NCI-H2081 (cell line): ENCODE results near the gene TIMM50.
A peak's percentile ranks its signal among the peaks of the same experiment; 100 is the strongest.
"Not testable (repeated sequence)": the region's sequence is repeated elsewhere in the genome, so short reads cannot be mapped to it uniquely, and the experiment has no call there.

Experiments used
- DNase-seq, 2 experiments: peaks; one replicate each; lab custom pipeline; 2025; lab: John Stamatoyannopoulos, UW

Gene TIMM50

DNA sequence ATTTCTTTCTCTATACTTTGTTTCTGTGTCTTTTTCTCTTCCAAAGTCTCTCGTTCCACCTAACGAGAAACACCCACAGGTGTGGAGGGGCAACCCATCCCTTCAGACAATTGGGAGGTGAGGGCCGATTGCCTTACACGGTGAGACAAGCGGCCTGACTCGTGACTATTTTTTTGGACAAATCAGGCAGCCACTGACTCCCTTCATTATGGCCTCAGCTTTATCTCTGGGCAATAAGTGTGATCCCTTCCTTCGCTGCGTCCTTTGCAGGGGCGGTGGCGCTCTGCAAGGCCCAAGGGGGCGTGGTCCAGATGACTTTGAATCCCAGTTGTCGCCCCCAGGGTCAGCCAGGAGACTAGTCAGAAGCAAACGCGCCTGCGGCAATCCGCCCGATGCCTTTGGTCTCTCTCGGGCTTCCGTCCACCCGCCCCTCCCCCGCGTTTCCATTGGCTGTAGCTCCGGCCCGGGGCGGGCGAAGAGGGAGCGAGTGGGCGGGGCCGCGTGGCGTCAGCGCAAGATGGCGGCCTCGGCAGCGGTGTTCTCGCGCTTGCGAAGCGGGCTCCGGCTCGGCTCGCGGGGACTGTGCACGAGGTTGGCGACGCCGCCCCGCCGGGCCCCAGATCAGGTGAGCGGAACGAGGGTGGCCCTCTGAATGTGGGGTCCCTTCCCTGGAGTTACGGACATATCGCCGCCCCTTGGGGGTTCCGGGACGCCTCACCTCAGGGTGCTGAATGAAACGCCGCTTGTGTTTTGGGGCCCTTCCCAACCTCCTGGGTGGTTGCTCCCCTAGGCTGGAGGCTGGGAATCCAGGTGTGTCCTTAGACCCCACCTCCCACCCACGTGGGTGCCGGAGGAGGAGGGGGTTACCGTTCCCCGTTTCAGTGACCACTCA is at the start of gene TIMM50:
Gene TIMM50, plus strand, starts transcription at position 502 of the 892 bp plus-strand sequence. Its CDS starts 16 bp downstream, at position 518.
- DNase-seq, result peak; percentile 94 to 96

DNA sequence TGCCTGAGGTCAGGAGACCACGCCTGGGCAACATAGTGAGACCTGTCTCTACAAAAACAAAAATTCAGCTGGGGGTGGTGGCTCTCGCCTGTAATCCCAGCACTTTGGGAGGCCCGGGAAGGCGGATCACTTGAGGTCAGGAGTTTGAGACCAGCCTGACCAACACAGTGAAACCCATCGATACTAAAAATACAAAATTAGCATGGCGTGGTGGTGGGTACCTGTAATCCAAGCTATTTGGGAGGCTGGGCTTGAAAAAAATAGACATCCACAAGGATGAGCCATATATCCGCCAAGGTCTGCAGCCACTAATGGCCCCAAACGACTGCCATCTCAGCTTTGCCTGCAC is 48.0 kb upstream of the TIMM50 start:
- DNase-seq, result no peak

DNA sequence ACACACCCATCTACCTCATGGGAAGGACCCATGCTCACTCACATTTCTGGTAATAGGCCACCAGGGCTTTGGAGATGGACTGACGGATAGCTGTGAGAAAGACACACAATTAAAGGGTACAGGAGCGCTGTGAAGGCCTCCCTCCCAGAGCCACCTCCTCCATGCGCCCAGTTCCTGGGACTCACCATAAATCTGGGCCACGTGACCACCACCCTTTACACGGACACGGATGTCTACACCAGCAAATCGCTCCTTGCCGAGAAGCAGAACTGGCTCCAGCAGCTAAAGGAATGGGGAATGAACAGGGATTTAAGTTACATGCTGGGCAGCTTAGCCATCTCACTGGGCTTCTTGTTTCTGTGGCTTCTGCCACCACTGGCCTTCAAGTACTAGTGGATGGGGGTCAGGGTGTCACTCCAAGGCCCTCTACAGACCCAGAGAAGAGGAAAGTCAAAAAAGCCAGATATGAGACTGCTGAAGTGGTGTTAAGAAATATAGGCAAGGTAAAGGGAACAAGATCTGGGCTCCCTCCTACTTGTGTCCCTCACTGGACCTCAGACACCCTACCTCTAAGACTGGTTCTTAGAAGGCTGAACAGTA is 47.1 kb upstream of the TIMM50 start:
- DNase-seq, result no peak

DNA sequence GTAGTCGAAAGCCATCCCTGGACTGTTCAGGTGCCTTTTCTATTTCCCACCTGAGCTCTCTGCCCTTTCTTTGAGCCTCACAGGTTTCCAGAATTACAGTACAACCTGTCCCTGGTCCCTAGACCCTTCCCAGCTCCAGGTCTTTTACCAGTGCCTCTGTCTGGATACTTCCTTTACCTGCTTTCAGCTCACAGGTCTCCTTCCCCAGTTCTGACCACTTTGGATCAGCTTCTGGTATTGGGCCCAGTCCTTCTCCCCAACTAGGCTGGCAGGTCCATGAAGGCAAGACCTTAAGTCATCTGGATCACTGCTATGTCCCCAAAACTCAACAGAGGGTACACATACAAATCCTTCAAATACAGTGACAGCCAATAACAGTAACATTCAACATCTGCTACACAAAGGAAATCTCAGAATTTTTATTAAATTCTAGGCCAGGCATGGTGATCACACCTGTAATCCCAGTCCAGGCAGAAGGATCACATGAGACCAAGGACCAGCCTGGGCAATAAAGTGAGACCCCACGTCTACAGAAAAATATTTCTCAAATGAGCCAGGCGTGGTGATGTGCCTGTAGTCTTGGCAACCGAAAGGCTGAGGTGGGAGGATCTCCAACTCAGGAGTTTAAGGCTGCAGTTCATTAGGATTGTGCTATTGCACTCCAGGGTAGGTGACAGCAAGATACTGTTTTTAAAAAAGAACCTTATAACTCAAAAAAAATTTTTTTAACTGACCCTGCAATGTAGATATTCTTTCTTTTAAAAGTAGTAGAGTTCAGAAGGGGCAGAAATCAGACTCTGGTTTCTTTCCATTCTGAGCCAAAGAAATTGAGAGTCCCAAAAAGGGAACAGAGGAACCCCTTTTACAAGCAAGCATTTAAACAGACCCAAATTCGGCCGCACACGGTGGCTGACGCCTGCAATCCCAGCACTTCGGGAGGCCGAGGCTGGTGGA is 46.2 kb upstream of the TIMM50 start:
- no peak for DNase-seq

DNA sequence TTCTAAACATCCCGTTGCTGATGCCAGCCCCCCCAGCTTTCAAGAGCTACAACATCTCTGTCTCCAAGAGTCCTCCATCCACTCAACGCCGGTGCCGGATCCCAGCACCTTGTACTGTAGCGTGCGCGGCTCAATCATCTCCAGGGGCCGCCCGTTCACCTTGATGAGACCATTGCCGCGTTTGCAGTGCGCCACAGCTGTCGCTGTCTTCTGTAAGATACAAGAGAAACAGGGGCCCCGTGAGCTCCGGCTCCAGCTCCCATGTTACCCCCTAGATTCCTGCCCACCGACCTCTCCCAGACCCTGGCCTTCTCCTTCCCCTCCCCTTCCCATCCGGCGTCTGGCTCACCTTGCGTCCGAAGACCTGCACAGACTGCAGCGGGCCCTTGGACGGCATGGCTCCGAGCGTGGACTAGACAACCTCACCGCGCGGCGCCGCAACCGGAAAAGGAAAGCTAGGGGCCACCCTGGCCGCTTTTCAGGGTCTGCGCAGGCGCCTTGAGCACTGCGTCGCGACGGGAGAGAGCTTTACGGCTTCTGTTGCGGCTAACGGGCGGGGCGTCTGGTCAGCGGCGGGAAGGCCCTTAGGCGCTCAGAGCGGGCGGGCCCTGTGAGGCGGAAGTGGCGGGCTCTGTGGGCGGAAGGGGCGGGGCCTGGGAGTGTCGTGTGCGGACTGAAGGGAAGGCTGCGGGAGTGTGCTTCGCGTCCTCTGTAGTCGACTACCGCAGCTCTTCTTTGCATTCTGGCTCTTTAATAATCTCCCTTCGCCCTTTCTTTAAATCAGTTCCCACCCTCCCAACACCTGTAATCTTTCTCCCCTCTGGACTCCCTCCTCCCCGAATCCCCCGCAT is 44.9 kb upstream of the TIMM50 start, which contains the start of gene RPS16:
Gene RPS16, minus strand, starts transcription at position 451 of the 851 bp plus-strand sequence. Its CDS starts 54 bp downstream, at position 397.
- peak; percentile 98 for DNase-seq

DNA sequence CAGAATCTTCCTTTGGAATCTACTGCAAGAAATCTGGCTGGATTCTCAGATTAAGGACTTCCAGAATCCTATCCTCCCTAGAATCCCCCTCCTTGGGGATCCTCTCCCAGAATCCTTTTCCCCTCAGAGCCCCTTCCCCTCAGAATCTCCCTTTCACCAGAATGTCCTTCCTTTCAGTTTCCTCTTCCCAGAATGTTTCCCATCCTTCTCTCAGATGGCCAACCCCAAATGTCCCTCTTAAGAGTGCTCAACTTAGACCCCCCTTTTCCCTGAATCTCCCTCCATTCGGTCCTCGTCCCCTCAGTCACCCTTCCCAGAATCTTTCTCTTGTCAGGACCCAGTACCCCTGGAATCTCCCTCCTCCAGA is 44.3 kb upstream of the TIMM50 start:
- DNase-seq, result no peak

DNA sequence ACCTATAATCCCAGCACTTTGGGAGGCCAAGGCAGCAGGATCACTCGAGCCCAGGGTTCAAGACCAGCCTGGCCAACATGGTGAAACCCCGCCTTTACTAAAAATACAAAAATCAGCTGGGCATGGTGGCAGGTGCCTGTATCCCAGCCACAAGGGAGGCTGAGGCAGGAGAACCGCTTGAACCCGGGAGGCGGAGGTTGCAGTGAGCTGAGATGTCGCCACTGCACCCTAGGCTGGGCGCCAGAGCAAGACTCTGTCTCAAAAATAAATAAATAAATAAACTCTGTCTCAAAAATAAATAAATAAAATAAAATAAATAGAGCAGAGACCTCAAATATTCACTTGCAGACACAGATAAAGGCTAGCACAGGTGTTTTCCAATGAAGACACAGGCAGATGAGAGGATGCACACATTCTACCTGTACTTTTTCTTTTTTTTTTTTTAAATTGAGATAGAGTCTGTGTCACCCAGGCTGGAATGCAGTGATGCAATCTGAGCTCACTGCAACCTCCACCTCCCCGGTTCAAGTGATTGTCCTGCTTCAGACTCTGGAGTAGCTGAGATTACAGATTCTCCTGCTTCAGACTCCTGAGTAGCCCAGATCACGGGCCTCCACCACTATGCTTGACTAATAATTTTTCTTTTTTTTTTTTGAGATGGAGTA is 42.2 kb upstream of the TIMM50 start:
- DNase-seq, result no peak

DNA sequence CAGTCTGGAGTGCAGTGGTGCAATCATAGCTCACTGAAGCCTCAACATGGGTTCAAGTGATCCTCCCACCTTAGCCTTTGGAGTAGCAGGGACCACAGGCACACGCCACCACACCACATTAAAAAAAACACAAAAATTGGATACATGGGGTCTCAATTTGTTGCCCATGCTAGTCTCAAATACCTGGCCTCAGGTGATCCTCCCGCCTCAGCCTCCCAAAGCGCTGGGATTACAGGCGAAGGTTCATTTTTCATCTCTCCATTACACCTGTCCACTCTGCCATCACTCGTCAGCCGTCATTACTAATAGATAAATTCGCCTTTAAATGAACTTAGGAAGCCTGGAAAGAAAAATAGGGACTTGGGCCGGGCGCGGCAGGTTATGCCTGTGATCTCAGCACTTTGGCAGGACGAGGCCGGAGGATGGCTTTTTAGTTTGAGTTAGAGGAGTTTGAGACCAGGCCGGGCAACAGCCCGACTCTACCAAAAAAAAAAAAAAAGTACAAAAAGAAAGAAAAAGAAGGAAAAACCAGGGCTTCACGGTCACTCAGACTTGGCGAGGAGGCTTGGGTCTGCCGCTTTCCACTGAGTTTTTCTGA is 35.9 kb upstream of the TIMM50 start:
- DNase-seq, result no peak

DNA sequence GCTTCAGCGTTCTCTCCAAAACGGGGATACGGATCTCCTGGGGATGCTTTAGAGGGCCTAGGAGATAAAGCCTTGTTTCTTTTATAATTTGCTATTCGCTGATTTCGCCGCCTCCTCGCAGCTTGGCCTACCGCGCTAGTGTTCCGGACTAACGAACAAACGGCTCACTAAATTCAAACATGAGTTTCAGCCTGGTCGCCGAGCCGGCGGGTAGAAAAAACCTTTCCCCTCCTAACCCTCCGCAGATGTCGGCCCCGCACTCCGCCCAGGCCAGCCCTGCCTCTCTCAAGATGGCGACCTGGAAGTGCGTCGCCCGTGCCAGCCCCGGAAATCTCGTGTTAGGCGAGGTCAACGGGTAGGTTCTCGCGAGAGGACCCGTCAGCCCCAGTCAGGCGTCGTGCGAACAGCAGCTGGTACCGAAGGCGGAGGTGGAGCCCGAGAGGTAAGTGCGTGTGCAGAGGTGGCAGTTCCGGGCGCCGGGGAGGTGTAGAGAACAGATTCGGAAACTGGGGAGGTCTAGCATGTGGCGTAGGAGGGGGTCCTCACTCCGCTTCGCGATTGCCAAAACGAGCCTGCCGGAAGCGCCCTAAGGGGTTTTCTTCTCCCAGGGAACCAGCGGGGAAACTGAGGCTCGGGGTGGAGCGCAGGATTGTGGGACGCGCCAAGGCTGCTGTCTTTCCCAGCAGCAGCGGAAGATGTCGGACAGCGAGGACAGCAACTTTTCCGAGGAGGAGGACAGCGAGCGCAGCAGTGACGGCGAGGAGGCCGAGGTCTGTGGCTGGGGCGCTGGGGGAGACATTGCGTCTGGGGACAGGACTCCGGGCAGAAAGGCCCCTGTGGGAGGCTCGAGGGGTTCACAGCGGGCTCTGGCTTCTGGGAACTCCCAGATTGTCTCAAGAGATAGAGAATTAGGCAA is 35.2 kb upstream of the TIMM50 start, which contains the start of gene SUPT5H:
Gene SUPT5H, plus strand, starts transcription at position 387 of the 916 bp plus-strand sequence. Its CDS starts 309 bp downstream, at position 696.
- peak; percentile 97 to 98 for DNase-seq

DNA sequence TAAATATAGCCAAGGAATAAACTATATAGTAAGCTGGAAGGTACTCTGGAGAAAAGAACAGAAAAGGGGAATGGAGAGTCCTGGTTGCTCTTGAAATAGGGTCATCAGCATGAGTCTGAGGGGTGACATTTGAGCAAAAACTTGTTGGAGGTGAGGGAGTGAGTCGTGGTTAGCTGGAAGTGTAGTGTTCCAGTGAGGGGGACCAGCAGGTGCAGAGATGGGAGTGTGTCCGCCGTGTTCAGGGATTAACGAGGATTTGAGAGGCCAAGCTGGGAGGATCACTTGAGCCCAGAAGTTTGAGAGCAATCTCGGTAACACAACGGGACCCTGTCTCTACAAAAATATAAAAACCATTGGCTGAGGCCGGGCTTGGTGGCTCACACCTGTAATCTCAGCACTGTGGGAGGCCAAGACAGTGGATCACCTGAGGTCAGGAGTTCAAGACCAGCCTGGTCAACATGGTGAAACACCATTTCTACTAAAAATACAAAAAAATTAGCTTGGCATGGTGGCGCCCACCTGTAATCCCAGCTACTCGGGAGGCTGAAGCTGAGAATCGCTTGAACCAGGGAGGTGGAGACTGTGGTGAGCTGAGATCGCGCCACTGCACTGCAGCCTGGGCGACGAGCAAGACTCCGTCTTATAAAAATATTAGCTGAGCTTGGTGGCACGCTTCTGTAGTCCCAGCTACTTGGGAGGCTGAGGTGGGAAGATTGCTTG is 34.1 kb upstream of the TIMM50 start:
- no peak for DNase-seq

DNA sequence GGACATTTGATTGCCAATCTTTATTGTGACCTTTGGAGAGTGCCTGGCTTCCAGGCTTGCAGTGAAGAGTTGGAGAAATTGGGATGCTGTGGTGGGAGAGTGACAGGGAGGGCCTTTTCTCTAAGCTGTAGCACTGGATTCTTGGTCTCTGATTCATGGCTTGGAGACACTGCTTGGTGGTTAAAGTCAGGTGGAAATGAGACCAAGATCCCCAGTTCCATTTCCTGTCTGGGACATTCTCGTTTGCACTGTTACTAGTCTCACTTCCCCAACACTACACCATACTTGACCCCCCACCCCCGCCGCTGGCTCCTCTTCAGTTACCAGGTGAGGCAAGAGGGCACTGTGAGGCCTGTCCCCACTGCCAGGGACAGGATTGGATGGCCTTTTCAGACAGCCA is 32.4 kb upstream of the TIMM50 start:
- no peak for DNase-seq

DNA sequence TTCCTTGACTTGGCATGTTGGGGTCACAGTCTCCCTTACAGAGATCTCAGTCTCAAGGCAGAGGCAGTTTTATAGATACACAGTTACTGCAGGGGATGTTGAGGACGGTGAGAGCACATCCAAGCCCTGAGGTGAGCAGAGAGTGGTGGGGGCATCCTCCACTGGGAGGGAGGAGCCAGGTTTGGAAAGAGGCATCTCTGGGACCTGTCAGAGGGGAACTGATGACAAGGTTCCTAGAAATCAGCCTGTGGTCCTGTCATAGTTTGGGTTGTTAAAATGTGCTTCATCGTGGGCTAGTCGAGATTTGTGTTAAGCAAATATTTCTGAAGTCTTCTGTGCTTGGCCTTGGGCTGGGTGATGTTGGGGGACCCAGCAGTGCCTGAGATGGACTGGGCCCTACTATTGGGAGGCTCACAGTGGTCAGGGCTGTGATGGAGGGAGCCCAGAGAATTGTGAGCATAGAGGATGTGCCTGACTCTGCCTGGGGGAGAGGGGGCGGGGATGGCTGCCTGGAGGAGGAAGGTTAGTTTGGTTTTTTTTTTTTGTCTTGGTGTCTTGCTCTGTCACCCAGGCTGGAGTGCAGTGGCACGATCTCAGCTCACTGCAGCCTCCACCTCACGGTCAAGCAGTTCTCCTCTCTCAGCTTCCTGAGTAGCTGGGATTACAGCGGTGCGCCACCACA is 31.4 kb upstream of the TIMM50 start:
- DNase-seq, result no peak

DNA sequence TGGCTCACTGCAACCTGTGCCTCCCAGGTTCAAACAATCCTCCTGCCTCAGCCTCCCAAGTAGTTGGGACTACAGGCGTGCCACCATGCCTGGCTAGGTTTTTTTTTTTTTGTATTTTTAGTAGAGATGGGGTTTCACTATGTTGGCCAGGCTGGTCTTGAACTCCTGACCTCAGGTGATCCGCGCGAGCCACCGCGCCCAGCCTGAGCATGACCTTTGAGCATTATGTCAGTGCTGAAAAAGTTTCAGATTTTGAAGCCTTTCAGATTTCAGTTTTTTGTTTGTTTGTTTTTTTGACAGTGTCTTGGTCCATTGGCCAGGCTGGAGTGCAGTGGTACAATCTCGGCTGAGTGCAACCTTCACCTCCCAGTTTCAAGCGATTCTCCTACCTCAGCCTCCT is 29.4 kb upstream of the TIMM50 start:
- DNase-seq, result not testable (repeated sequence)

DNA sequence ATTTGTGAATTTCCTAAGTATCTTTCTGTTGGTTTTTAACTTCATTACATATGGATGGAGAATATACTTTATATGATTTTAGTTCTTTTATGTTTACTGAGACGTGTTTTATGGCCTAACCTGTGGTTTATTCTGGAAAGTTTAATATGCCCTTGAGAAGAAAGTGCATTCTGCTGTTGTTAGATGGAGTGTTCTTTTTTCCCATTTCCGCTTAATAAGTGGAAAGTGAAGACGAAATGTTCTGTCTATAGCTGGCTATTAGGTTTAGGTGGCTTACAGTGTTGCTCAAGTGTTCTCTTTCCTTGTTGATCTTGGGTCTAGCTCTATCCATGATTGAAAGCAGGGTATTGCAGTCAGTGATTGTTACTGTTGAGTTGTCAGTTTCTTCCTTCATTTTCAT is 17.2 kb upstream of the TIMM50 start:
- no peak for DNase-seq

DNA sequence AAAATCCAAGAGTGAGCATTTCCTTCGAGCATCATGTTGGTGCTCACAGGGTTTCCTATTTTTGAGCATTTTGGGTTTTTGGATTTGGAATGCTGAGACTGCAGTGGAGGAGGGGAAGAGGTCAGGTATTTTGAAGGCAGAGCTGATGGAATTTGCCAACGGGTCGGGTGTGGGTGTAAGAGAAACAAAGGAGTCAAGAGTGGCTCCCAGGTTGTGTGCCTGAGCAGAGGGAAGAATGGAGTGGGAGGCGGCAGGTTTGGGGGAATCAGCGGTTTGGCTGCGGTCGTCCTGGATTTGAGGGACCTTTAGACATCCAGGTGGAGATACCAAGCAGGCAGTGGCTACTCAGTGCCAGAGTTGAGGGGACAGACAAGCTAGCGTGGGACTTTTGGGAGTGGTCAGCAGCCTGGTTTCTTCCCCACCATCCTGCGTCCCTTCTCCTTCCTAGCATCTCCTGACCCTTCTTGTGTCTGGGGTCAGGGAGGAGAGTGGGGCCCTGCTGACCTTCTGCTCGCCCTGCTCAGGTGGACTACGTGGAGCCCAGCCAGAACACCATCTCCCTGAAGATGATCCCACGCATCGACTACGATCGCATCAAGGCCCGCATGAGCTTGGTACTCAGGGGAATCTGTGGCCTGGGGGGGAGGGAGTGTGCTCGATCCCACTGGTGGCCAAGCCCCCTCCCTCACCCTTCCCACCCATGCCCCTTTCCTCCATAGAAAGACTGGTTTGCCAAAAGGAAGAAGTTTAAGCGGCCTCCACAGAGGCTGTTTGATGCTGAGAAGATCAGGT is 14.5 kb upstream of the TIMM50 start:
- no peak for DNase-seq

DNA sequence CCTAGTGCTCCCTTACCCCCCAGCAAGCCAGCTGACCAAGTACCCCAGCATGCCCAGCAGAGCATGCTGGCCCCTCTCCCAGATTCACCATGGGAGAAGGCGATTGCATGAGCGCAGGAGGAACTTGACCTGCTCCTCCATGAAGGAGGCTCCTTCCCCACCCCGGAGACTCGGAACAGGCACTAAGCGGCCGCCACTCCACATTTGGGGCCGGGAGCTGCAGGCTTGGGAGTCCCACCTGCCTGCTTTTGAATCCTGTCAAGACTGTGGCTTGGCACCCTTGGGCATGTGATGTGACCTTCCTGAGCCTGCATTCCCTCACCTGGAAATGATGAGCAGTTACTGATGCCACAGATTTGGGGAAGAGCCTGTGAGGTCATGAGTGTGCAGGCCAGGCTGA is 12.7 kb upstream of the TIMM50 start:
- no peak for DNase-seq

DNA sequence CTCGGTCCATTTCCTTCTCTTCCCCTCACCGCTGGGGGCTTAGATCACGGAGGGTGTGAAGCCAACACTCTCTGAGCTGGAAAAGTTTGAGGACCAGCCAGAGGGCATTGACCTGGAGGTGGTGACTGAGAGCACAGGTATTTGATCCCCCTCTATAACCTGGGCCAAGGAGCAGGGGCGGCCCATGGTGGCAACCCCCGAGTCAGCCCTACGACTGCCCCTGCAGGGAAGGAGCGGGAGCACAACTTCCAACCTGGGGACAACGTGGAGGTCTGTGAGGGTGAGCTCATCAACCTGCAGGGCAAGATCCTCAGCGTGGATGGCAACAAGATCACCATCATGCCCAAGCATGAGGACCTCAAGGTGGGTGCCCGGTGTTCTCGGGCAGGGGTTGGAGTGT is 11.6 kb upstream of the TIMM50 start:
- no peak for DNase-seq
